CD4-positive, alpha-beta T cell treated with Interleukin-21 for 1 hour (primary cell): Measurements from ENCODE around the gene ANKRD13A.
"Not testable (repeated sequence)": the region's sequence is repeated elsewhere in the genome, so short reads cannot be mapped to it uniquely, and the experiment has no call there.

Experiments used
- DNase-seq: peaks from one replicate; pipeline ENCODE4 v3.0.0-alpha.2; 2020

ANKRD13A gene

GRCh38 chr12:109986236-109986635, 13.0 kb upstream of the ANKRD13A start:
- DNase-seq, result not testable (repeated sequence)

DNA sequence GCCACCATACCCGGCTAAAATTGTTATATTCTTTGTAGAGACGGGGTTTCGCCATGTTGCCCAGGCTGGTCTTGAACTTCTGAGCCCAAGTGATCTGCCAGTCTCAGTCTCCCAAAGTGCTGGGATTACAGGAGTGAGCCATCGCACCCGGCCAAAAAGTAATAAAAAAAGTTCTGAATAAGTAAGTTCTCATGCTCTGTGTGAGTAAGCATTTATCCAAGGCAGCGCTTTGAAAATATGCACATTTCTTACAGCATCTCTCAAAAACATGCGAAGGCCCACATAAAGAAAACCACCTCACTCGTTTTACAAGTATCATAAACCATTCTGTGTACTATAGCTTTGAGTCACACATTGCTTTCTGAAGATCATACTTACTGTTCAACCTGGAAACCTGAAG, 11.6 kb upstream of the ANKRD13A start:
- no peak for DNase-seq

GRCh38 chr12:109988274-109988673, 11.0 kb upstream of the ANKRD13A start:
- no peak for DNase-seq

DNA sequence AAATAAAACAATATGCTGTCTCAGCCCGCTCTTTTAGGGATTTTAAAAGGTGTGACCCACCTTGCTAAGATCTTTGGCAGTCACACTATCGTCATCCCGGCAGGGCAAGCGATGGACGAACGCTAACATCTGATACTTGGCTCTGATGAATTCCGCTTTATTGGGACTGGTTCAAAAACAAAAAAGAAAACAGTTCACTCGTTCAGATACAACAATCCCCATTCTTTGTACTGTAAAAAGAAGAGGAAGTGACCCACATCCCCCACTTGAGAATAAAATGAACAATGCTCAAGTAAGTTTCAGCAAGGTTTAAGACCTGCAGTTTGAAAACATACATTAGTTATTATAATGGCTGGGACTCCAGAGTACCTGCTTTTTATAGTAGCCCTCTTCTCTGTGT, 10.3 kb upstream of the ANKRD13A start:
- no peak for DNase-seq

GRCh38 chr12:109989380-109989779, 9.8 kb upstream of the ANKRD13A start:
- DNase-seq, result no peak

GRCh38 chr12:109991586-109991985, 7.6 kb upstream of the ANKRD13A start:
- DNase-seq, result no peak

DNA sequence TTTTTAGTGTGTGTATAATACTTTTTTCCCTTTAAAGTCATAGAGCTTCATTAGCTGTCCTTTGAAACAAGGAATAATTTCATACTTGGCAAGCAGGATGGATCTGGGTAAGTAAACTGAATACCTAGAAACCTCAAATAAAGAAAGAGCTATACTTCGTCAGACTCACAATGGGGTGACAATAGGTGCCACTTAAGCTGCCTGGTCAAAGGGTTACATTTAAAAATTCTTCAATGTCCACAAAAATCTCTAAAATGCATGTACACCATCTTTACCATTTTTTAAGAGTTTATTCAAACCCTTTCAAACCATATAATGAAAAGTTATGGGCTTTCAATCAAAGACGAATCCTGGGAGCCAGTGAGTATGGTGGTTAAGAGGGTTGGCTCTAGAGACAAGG, 6.1 kb upstream of the ANKRD13A start:
- DNase-seq, result no peak

GRCh38 chr12:109994401-109995175, 4.6 kb upstream of the ANKRD13A start:
- DNase-seq, result peak; percentile 48

GRCh38 chr12:109995361-109995685, 3.9 kb upstream of the ANKRD13A start:
- DNase-seq, result no peak

DNA sequence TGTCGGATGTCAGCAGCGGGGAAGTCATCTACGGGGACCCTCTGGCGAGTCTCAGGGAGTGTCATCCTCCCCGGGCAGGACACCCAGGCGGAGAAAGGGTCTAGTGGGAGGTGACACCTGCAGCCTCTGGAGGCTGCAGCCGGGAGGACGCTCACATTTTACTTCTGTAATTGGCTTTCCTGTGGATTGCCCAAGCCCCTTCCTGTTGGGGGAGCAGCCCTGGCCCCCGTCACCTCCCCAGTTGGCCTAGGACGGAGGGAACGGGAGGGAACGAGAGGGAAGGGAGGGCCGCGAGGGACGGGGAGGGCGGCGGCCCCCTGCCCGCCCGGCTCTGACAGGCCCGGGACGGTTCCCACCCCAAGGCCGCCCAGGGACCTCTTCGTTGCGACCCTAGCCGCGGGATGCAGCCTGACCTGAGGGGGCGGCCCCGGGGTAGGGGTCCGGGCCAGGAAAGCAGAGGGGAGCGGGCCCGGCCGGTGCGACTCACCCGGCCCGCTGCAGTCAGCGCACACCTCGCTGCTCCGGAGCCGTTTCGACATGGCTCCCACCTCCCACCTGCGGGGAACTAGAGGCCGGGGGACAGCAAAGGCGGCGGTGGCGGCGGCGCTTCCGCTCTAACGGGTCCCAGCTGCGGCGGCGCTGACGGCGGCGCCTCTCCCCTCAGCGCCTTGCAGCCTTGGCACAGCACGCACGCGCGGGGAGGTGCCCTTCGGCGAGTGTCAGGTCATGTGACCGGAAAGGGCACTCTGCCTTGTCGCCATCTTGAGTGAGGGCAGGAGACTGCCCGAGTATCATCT, 3.3 kb upstream of the ANKRD13A start, which contains the start of gene GIT2:
Gene GIT2, minus strand, starts transcription at position 683 of the 797 bp plus-strand sequence. Its CDS starts 144 bp downstream, at position 539.
- peak; percentile 96 for DNase-seq

DNA sequence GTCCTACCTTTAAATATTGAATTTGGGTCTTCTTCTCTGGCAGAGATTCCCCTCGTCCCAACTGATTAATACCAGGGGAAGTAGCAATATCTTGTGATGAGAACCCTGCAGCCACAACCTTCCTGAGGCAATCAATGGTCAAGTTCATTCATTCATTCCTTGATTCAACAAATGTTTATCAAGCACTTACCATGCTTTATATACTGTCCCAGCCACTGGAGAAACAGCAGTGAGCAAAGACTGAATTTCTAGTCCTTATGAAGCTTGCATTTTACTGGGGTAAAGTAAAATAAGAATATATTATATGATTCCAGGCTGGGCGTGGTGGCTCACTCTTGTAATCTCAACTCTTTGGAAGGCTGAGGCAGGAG, 2.8 kb upstream of the ANKRD13A start:
- no peak for DNase-seq

DNA sequence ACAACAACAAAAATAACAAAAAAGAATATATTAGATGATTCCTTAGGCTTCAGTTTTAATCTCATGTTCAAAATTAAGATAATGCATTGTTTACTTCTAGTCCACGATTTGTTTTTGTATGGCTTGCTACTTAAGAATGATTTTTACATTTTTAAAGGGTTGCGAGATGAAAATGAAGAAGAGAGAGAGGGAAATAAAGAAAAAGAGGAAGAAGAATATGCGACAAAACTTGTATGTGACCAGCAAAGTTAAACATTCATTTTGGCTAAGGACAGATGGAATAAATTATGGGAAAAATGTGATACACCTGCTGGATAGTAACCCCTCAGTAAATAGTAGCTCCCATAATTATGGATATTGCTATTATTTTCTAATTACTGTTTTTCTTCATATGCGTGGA, 1.8 kb upstream of the ANKRD13A start:
- no peak for DNase-seq

DNA sequence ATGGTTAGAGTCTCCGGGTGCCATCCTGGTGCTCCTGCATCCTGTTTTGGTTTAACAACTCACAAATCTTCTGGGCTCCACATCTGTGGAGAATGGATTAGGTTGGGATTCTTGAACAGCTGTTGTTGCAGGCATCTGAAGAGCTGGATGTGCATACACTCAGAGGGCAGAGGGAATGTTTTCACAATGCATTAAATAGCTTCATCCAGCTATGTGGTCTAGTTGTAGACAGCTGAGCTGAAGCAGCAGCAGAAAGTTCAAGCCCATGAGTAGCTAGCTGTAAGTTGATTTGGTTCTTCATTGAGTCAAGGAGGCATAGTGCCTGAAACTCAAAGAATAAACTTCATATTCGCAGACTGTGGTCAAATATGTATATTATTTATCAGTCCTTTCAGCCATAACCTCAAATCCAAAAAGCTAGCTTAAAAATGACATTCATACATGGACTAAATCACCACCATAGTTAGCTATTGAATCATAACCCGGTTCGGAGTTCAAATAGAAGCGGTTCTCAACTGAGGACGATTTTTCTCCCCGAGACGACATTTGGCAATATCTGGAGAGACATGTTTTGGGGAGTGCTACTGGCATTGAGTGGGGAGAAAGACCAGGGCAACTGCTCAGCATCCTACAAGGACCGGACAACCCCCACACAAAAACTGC, 858 bp upstream of the ANKRD13A start:
- DNase-seq, result no peak

- no peak for DNase-seq
These were observed 380 bp downstream of the ANKRD13A start for GRCh38 chr12:109999649-109999971.

GRCh38 chr12:109999983-110000505, 814 bp downstream of the ANKRD13A start:
- no peak for DNase-seq

DNA sequence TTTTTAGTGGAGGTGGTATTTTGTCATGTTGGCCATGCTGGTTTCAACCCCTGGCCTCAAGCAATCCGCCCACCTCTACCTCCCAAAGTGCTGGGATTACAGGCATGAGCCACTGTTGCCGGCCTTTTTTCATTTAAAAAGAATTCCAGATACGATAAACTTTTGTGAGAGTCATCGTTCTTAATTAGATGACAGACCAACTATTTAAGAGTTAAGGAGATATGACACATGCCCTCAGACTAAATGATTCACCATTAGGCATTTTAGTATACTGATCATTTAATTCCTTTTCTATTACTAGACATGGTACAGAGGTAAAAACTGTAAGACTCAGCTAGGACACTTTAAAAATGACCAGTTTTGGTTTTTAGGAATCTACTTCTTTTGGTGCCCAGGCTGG, 2.4 kb downstream of the ANKRD13A start:
- DNase-seq, result no peak

- DNase-seq, result no peak
These were observed 3.7 kb downstream of the ANKRD13A start for GRCh38 chr12:110002676-110003515.

DNA sequence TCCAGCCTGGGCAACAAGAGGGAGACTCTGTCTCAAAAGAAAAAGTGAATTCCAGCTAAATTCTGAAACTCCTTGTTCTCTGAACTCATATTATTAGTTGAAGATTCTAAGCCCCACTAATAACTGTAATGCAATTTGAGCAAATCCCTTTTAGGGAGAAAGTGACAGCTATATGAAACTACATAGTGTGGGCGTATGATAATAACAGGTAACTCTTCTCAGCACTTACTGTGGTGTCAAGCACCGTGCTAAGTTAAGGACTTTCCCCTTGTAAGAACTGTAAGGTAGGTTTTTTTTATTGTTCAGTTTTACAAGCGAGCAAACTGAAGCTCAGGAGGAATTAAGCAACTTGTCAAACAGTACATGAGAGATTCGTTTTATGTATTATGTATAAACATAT, 5.4 kb downstream of the ANKRD13A start:
- DNase-seq, result no peak

- peak; percentile 42 for DNase-seq
These were observed 6.2 kb downstream of the ANKRD13A start for GRCh38 chr12:110005319-110005973.

GRCh38 chr12:110006115-110006514, 6.9 kb downstream of the ANKRD13A start:
- DNase-seq, result no peak

- no peak for DNase-seq
These were observed 8.7 kb downstream of the ANKRD13A start for GRCh38 chr12:110007881-110008280.
